Measurements from ENCODE around the gene KRTAP10-6.

GRCh38 chr21:44551340-44551961, 40.9 kb downstream of the KRTAP10-6 start, which contains the start of gene KRTAP10-2:
- TF ChIP-seq REST (IDR thresholded peaks at IDR 0.05) (no peak), POLR2A (IDR thresholded peaks at IDR 0.05; ENCODE audit: low read length) (no peak), KDM1A (IDR thresholded peaks at IDR 0.05; ENCODE audit: low read depth) (no peak), MAZ (IDR thresholded peaks at IDR 0.05; ENCODE audit: borderline replicate concordance, low read depth, low read length) (no peak), CHD2 (IDR thresholded peaks at IDR 0.05; ENCODE audit: low read length, partially characterized antibody) (no peak), NFE2L2 (conservative IDR thresholded peaks at IDR 0.05; ENCODE audit: low read length) (no peak), SMC3 (IDR thresholded peaks at IDR 0.05) (no peak)
- TF ChIP-seq, protein P1, sequence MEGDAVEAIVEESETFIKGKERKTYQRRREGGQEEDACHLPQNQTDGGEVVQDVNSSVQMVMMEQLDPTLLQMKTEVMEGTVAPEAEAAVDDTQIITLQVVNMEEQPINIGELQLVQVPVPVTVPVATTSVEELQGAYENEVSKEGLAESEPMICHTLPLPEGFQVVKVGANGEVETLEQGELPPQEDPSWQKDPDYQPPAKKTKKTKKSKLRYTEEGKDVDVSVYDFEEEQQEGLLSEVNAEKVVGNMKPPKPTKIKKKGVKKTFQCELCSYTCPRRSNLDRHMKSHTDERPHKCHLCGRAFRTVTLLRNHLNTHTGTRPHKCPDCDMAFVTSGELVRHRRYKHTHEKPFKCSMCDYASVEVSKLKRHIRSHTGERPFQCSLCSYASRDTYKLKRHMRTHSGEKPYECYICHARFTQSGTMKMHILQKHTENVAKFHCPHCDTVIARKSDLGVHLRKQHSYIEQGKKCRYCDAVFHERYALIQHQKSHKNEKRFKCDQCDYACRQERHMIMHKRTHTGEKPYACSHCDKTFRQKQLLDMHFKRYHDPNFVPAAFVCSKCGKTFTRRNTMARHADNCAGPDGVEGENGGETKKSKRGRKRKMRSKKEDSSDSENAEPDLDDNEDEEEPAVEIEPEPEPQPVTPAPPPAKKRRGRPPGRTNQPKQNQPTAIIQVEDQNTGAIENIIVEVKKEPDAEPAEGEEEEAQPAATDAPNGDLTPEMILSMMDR (IDR thresholded peaks at IDR 0.05) = no peak
